MM.1S (cell line): ENCODE data around the gene KLHL14.

ENCODE experiments used
- DNase-seq: peaks from one replicate; pipeline ENCODE4 v3.0.0-alpha.2; 2015
- H2AFZ ChIP-seq: fragments of 300-600 bp; sonication (generic); 2 replicates; pipeline ENCODE4 v1.6.0; 2016; ENCODE audit warnings: antibody characterized with exemption, low read length
- H3F3A ChIP-seq: fragments of 300-600 bp; sonication (generic); 2 replicates; pipeline ENCODE4 v1.6.1; 2016; ENCODE audit warnings: mild to moderate bottlenecking, antibody characterized with exemption, low read length, moderate library complexity, mixed read lengths; ENCODE audit not compliant: insufficient read depth
- H3K27ac ChIP-seq: fragments of 300-600 bp; sonication (generic); 2 replicates; pipeline ENCODE4 v1.5.1; 2016; ENCODE audit warnings: mild to moderate bottlenecking, low read length
- H3K27me3 ChIP-seq: fragments of 300-600 bp; sonication (generic); replicated peaks from 2 replicates; pipeline ENCODE4 v1.6.0; 2016; ENCODE audit warnings: low read length; ENCODE audit not compliant: insufficient read depth
- H3K36me3 ChIP-seq: fragments of 300-600 bp; sonication (generic); replicated peaks from 2 replicates; pipeline ENCODE4 v1.6.1; 2016; ENCODE audit warnings: mild to moderate bottlenecking, low read length, mixed read lengths; ENCODE audit not compliant: insufficient read depth
- H3K4me1 ChIP-seq: fragments of 300-600 bp; sonication (generic); 2 replicates; pipeline ENCODE4 v1.6.1; 2016; ENCODE audit warnings: low read length, mixed read lengths
- H3K4me2 ChIP-seq: fragments of 300-600 bp; sonication (generic); 2 replicates; pipeline ENCODE4 v1.6.0; 2016; ENCODE audit warnings: low read depth, low read length
- H3K4me3 ChIP-seq: fragments of 300-600 bp; sonication (generic); 2 replicates; pipeline ENCODE4 v1.5.1; 2016; ENCODE audit warnings: low read length, mixed read lengths
- H3K79me2 ChIP-seq: fragments of 300-600 bp; sonication (generic); 2 replicates; pipeline ENCODE4 v1.6.1; 2016; ENCODE audit warnings: mixed run types, low read length, mixed read lengths
- H3K9ac ChIP-seq: fragments of 300-600 bp; sonication (generic); 2 replicates; pipeline ENCODE4 v1.6.1; 2016; ENCODE audit warnings: low read length, mixed read lengths
- H3K9me2 ChIP-seq: fragments of 300-600 bp; sonication (generic); replicated peaks from 2 replicates; pipeline ENCODE4 v1.6.1; 2016; ENCODE audit warnings: mild to moderate bottlenecking, low read length, mixed read lengths; ENCODE audit not compliant: insufficient read depth
- H3K9me3 ChIP-seq: fragments of 300-600 bp; sonication (generic); replicated peaks from 2 replicates; pipeline ENCODE4 v1.6.1; 2016; ENCODE audit warnings: mild to moderate bottlenecking, low read length, mixed read lengths; ENCODE audit not compliant: insufficient read depth
- H4K20me1 ChIP-seq: fragments of 300-600 bp; sonication (generic); 2 replicates; pipeline ENCODE4 v1.6.1; 2016; ENCODE audit warnings: mild to moderate bottlenecking, low read length, moderate library complexity, mixed read lengths; ENCODE audit not compliant: insufficient read depth
- CTCF ChIP-seq: fragments of 300-600 bp; sonication (generic); IDR thresholded peaks from 2 replicates; pipeline ENCODE4 v1.5.1; 2016; ENCODE audit warnings: antibody characterized with exemption, low read length, mixed read lengths
- EZH2 ChIP-seq: fragments of 300-600 bp; sonication (generic); optimal IDR thresholded peaks from 2 replicates; pipeline ENCODE3; 2017; ENCODE audit warnings: low read depth, mild to moderate bottlenecking, antibody characterized with exemption, low read length, mixed read lengths
- EZH2phosphoT487 ChIP-seq: fragments of 300-600 bp; sonication (generic); IDR thresholded peaks from 2 replicates; pipeline ENCODE4 v1.6.1; 2018; ENCODE audit warnings: antibody characterized with exemption, low read length

The KLHL14 gene

GRCh38 chr18:32761231-32761630 is 11.6 kb downstream of the KLHL14 start:
- Histone ChIP-seq H3K36me3 (no peaks in the 10 kb centered on the region), H3K9ac (no peak overlapping the region), H3K27ac (no peak overlapping the region), H3K4me1 (peaks cover 15% of the 10 kb centered on the region), H3K9me3 (no peaks in the 10 kb centered on the region), H3K4me3 (no peak overlapping the region), H3K9me2 (no peaks in the 10 kb centered on the region), H3K27me3 (no peaks in the 10 kb centered on the region), H3K4me2 (peak overlapping the region; percentile 14; the same call in 1 of the 2 replicates), H2AFZ (no peak overlapping the region), H3F3A (no peaks in the 10 kb centered on the region), H4K20me1 (no peaks in the 10 kb centered on the region), H3K79me2 (no peaks in the 10 kb centered on the region)
- TF ChIP-seq CTCF, result no peak
- TF ChIP-seq EZH2, result no peak
- DNase-seq, result no peak

DNA sequence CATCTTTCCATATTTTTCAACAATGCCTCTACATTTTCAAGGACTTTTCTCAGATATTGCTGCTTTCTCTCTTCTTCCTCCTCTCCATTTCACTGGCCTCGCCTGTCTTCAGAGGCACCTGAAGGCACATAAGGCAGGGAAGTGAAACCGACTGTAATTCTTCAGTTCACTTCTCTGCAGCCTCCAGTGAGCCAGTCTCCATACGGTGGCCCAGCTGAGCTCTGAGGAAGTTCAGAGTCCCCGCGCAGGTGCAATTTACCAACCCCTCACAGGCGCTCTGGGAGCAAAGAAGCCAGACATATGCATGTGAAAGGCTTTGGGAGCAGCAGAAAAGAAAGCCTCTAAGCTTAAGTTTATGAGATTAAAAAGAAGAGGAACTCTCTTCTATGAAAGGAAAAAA is 12.4 kb downstream of the KLHL14 start:
- Histone ChIP-seq H3K9me2 (no peaks in the 10 kb centered on the region), H3K27me3 (no peaks in the 10 kb centered on the region), H3K36me3 (no peaks in the 10 kb centered on the region), H3K27ac (peak overlapping the region; percentile 20; the same call in 1 of the 2 replicates), H2AFZ (no peak overlapping the region), H3K4me1 (peaks cover 15% of the 10 kb centered on the region), H3F3A (no peaks in the 10 kb centered on the region), H3K9me3 (no peaks in the 10 kb centered on the region), H3K9ac (no peak overlapping the region), H4K20me1 (no peaks in the 10 kb centered on the region), H3K79me2 (no peaks in the 10 kb centered on the region), H3K4me2 (peak overlapping the region; percentile 14; the same call in 1 of the 2 replicates), H3K4me3 (no peak overlapping the region)
- no peak for TF ChIP-seq CTCF
- peak; percentile 84 for DNase-seq

GRCh38 chr18:32759611-32760167 is 13.1 kb downstream of the KLHL14 start:
- H3F3A ChIP-seq, result no peaks in the 10 kb centered on the region
- no peak overlapping the region for H3K27ac ChIP-seq
- no peak for DNase-seq
- H2AFZ ChIP-seq, result no peak overlapping the region
- H3K9ac ChIP-seq, result no peak overlapping the region
- H3K4me1 ChIP-seq, result peaks cover 15% of the 10 kb centered on the region
- no peaks in the 10 kb centered on the region for H3K9me2 ChIP-seq
- H3K27me3 ChIP-seq, result no peaks in the 10 kb centered on the region
- H4K20me1 ChIP-seq, result no peaks in the 10 kb centered on the region
- no peaks in the 10 kb centered on the region for H3K9me3 ChIP-seq
- peak overlapping the region; percentile 14; the same call in 1 of the 2 replicates for H3K4me2 ChIP-seq
- TF ChIP-seq EZH2phosphoT487, result no peak
- no peak for TF ChIP-seq EZH2
- TF ChIP-seq CTCF, result no peak
- H3K79me2 ChIP-seq, result no peaks in the 10 kb centered on the region
- no peak overlapping the region for H3K4me3 ChIP-seq
- H3K36me3 ChIP-seq, result no peaks in the 10 kb centered on the region
